Measurements from ENCODE around the gene SLC35G3.

GRCh38 chr17:35187481-35187880, 6.7 kb downstream of the SLC35G3 start:
- TF ChIP-seq CTCF (IDR thresholded peaks at IDR 0.05) = no peak
- no peak for TF ChIP-seq POLR2A (IDR thresholded peaks at IDR 0.05)

All from stomach (tissue), 4 donors.